Measurements from ENCODE around the gene ADGRL1. TPM values are rescaled to one million over a fixed set of nuclear protein-coding genes. Genes with fewer than 3 reads are reported as not detected.
"Not testable (repeated sequence)": the region's sequence is repeated elsewhere in the genome, so short reads cannot be mapped to it uniquely, and the experiment has no call there.

ADGRL1 gene
- total and polyA plus RNA-seq, 9 of the 15 experiments (the other 6 are each of a cell fraction or from before 2014, with no cell fraction given) = 0.14 to 37.0 (median 8.6) TPM

GRCh38 chr19:14232945-14233344 is 27.0 kb upstream of the ADGRL1 start:
- H3K36me3 ChIP-seq (ENCODE audit: control insufficient read depth, insufficient read depth, low read length); BruUV-seq (replicated peaks); in situ Hi-C loops (cut with MboI); H3K4me2 ChIP-seq (ENCODE audit: insufficient read depth, low read length); FAIRE-seq; H3K27me3 ChIP-seq (ENCODE audit: control insufficient read depth in 2 of 2, insufficient read depth in 2 of 2, low read length in 2 of 2); intact Hi-C loops (cut with micrococcal nuclease); H4K20me1 ChIP-seq (replicated peaks; ENCODE audit: control insufficient read depth, insufficient read depth, low read length); H2AFZ ChIP-seq (ENCODE audit: low read depth, low read length); H3K9me3 ChIP-seq (replicated peaks; ENCODE audit: control insufficient read depth, insufficient read depth, low read depth, low read length); H3K9ac ChIP-seq (ENCODE audit: insufficient read depth in 1 of 2, low read depth in 2 of 2, low read length in 2 of 2); DNase-seq (ENCODE audit: extremely low read depth in 1 of 4, low spot score in 3 of 4); H3K79me2 ChIP-seq (ENCODE audit: control insufficient read depth, insufficient read depth, low read length); ATAC-seq; H3K27ac ChIP-seq (ENCODE audit: extremely low read depth, low read depth, low read length); H3K4me1 ChIP-seq (replicated peaks in 1 of 2; ENCODE audit: control insufficient read depth in 2 of 2, insufficient read depth in 2 of 2, low read length in 2 of 2); H3K9me1 ChIP-seq (ENCODE audit: control insufficient read depth, insufficient read depth, low read length); H3K4me3 ChIP-seq: not testable (repeated sequence)
- peak; percentile 48; the same call in 1 of the 2 replicates for TF ChIP-seq BCOR (IDR thresholded peaks at IDR 0.05)
- TF ChIP-seq ZNF121 (CRISPR knock-in tag; conservative IDR thresholded peaks at IDR 0.05) = peak; percentile 71
- POLR2A ChIA-PET = interaction anchor here (1.2 kb wide), 1 partner anchor 97 kb away, joined by 3 read pairs; the partner anchor contains the start of gene ASF1B
- CTCF ChIA-PET (ENCODE audit: low intra/inter-chr PET ratio) = interaction anchor here (0.7 kb wide), 1 partner anchor 456 kb away, joined by 3 read pairs; no protein-coding TSS in a partner anchor
- 23% methylated on average over 4 of the region's 4 CpGs for WGBS (ENCODE audit: insufficient coverage, low coverage, missing lambda C conversion rate)

GRCh38 chr19:14228446-14229071 is 22.6 kb upstream of the ADGRL1 start:
- BruUV-seq (replicated peaks); H3K9me1 ChIP-seq (ENCODE audit: control insufficient read depth, insufficient read depth, low read length); H3K9ac ChIP-seq (ENCODE audit: insufficient read depth in 1 of 2, low read depth in 2 of 2, low read length in 2 of 2); intact Hi-C loops (cut with micrococcal nuclease); CTCF ChIA-PET (ENCODE audit: low intra/inter-chr PET ratio); H3K27ac ChIP-seq (ENCODE audit: extremely low read depth, low read depth, low read length); H3K36me3 ChIP-seq (ENCODE audit: control insufficient read depth, insufficient read depth, low read length); ATAC-seq; H3K9me3 ChIP-seq (replicated peaks; ENCODE audit: control insufficient read depth, insufficient read depth, low read depth, low read length); FAIRE-seq; H2AFZ ChIP-seq (ENCODE audit: low read depth, low read length); POLR2A ChIA-PET; in situ Hi-C loops (cut with MboI); DNase-seq (ENCODE audit: extremely low read depth in 1 of 4, low spot score in 3 of 4); H3K27me3 ChIP-seq (ENCODE audit: control insufficient read depth in 2 of 2, insufficient read depth in 2 of 2, low read length in 2 of 2); H3K79me2 ChIP-seq (ENCODE audit: control insufficient read depth, insufficient read depth, low read length); H3K4me3 ChIP-seq; H3K4me2 ChIP-seq (ENCODE audit: insufficient read depth, low read length); H4K20me1 ChIP-seq (replicated peaks; ENCODE audit: control insufficient read depth, insufficient read depth, low read length): not testable (repeated sequence)
- WGBS (ENCODE audit: insufficient coverage, low coverage, missing lambda C conversion rate) = 63% methylated on average over 3 of the region's 17 CpGs
- H3K4me1 ChIP-seq (replicated peaks in 1 of 2; ENCODE audit: control insufficient read depth in 2 of 2, insufficient read depth in 2 of 2, low read length in 2 of 2) = peaks cover 5 to 12% of the 10 kb centered on the region in 2 experiments; a peak in 4 of 5 replicates
